ENCODE data around the gene CFAP46.

DNA sequence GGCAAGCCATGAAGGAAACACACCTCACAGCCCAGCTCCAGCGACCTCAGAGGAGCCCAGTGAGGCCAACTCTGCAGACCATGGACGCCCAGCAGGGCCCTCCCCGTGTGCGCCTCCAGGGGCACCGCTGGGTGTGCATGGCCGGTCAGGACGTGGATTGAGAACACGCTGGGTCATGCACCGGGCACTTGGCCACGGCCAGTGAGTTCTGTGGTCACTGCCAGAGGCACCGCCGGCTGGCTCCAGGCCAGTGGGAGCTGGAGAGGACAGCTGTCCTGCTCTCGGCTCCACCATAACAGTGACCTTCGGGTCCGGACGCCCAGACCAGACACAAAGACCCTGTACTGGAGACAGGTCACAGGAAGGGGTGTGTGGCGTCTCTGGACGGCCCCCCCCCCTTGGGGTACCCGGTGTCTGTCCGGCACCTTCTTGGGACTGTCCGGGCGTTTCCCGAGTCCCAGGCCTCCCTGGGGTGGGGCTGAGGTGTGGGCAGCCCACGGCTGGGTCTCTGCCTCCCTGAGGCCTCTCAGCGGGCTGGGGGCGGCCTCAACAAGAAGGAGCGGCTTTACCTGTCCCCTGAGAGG, 106.0 kb downstream of the CFAP46 start:
- TF ChIP-seq ZNF565 (CRISPR knock-in tag; conservative IDR thresholded peaks at IDR 0.05; ENCODE audit: low read depth) = no peak
- TF ChIP-seq BACH2 (CRISPR knock-in tag; IDR thresholded peaks at IDR 0.05; ENCODE audit: borderline replicate concordance) = no peak
- TF ChIP-seq, protein P1, sequence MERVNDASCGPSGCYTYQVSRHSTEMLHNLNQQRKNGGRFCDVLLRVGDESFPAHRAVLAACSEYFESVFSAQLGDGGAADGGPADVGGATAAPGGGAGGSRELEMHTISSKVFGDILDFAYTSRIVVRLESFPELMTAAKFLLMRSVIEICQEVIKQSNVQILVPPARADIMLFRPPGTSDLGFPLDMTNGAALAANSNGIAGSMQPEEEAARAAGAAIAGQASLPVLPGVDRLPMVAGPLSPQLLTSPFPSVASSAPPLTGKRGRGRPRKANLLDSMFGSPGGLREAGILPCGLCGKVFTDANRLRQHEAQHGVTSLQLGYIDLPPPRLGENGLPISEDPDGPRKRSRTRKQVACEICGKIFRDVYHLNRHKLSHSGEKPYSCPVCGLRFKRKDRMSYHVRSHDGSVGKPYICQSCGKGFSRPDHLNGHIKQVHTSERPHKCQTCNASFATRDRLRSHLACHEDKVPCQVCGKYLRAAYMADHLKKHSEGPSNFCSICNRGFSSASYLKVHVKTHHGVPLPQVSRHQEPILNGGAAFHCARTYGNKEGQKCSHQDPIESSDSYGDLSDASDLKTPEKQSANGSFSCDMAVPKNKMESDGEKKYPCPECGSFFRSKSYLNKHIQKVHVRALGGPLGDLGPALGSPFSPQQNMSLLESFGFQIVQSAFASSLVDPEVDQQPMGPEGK (CRISPR knock-in tag; IDR thresholded peaks at IDR 0.05; ENCODE audit: borderline replicate concordance) = no peak
- TF ChIP-seq RARB (CRISPR knock-in tag; IDR thresholded peaks at IDR 0.05) = no peak
- TF ChIP-seq ZFP3 (CRISPR knock-in tag; IDR thresholded peaks at IDR 0.05) = no peak

All from SK-N-SH treated with all-trans-retinoic acid at 6 μM for 48 hours (cell line).